Suprapubic skin (tissue), 4 donors: ENCODE measurements around the gene SCYGR2.

Experiments
- CTCF ChIP-seq, 2 donors: fragments of 200-600 bp in 1 of 2; fragments of 450-650 bp in 1 of 2; sonication (generic) in 1 of 2; IDR thresholded peaks; one replicate each; pipeline ENCODE4 v1.5.1; 2016 to 2019; ENCODE audit warnings: antibody characterized with exemption in 2 of 2, mild to moderate bottlenecking in 1 of 2, moderate library complexity in 1 of 2
- EP300 ChIP-seq: sonication (generic); formaldehyde crosslinking; IDR thresholded peaks from one replicate; pipeline ENCODE4 v1.6.1; 2017; ENCODE audit warnings: antibody characterized with exemption
- POLR2A ChIP-seq, 2 donors: fragments of 450-650 bp; IDR thresholded peaks; one replicate each; pipeline ENCODE4 v1.6.1; 2017; ENCODE audit warnings: antibody characterized with exemption in 2 of 2, mild to moderate bottlenecking in 2 of 2, moderate library complexity in 2 of 2
- POLR2AphosphoS5 ChIP-seq, 3 donors: sonication (generic); formaldehyde crosslinking; IDR thresholded peaks; one replicate each; pipeline ENCODE4 v1.6.1; 2017; ENCODE audit warnings: antibody characterized with exemption in 3 of 3

GRCh38 chr2:227615906-227616305, 17.2 kb downstream of the SCYGR2 start:
- TF ChIP-seq POLR2A (IDR thresholded peaks at IDR 0.05), result no peak
- TF ChIP-seq EP300, result no peak
- no peak for TF ChIP-seq CTCF (IDR thresholded peaks at IDR 0.05)
- TF ChIP-seq POLR2AphosphoS5 (IDR thresholded peaks at IDR 0.05), result no peak
